ENCODE data around the gene LSM14B.

LSM14B gene

GRCh38 chr20:62163485-62163865 is 41.2 kb downstream of the LSM14B start:
- no peak for DNase-seq (ENCODE audit: low read depth, low spot score)

GRCh38 chr20:62163986-62164762 is 41.9 kb downstream of the LSM14B start:
- no peak for DNase-seq (ENCODE audit: low read depth, low spot score)

GRCh38 chr20:62164879-62165761 is 42.8 kb downstream of the LSM14B start:
- DNase-seq (ENCODE audit: low read depth, low spot score), result no peak

GRCh38 chr20:62165762-62166399 is 43.6 kb downstream of the LSM14B start:
- no peak for DNase-seq (ENCODE audit: low read depth, low spot score)

- DNase-seq (ENCODE audit: low read depth, low spot score), result no peak
Observed at GRCh38 chr20:62167474-62167873, 45.2 kb downstream of the LSM14B start.

- DNase-seq (ENCODE audit: low read depth, low spot score), result no peak
Observed at GRCh38 chr20:62168061-62168460, 45.8 kb downstream of the LSM14B start.

GRCh38 chr20:62168890-62169435 is 46.7 kb downstream of the LSM14B start:
- no peak for DNase-seq (ENCODE audit: low read depth, low spot score)

- no peak for DNase-seq (ENCODE audit: low read depth, low spot score)
Observed at GRCh38 chr20:62170536-62170935, 48.3 kb downstream of the LSM14B start.

GRCh38 chr20:62171245-62171644 is 49.0 kb downstream of the LSM14B start:
- no peak for DNase-seq (ENCODE audit: low read depth, low spot score)

GRCh38 chr20:62172666-62173065 is 50.4 kb downstream of the LSM14B start:
- DNase-seq (ENCODE audit: low read depth, low spot score), result no peak

GRCh38 chr20:62174021-62174804 is 51.9 kb downstream of the LSM14B start:
- no peak for DNase-seq (ENCODE audit: low read depth, low spot score)

GRCh38 chr20:62174870-62175624 is 52.8 kb downstream of the LSM14B start:
- no peak for DNase-seq (ENCODE audit: low read depth, low spot score)

- no peak for DNase-seq (ENCODE audit: low read depth, low spot score)
Observed at GRCh38 chr20:62175711-62176110, 53.4 kb downstream of the LSM14B start.

GRCh38 chr20:62176866-62177265 is 54.6 kb downstream of the LSM14B start:
- DNase-seq (ENCODE audit: low read depth, low spot score), result no peak

- no peak for DNase-seq (ENCODE audit: low read depth, low spot score)
Observed at GRCh38 chr20:62177307-62177706, 55.0 kb downstream of the LSM14B start.

GRCh38 chr20:62178316-62179161 is 56.3 kb downstream of the LSM14B start:
- DNase-seq (ENCODE audit: low read depth, low spot score), result no peak

- DNase-seq (ENCODE audit: low read depth, low spot score), result no peak
Observed at GRCh38 chr20:62179162-62179504, 56.9 kb downstream of the LSM14B start.

- DNase-seq (ENCODE audit: low read depth, low spot score), result no peak
Observed at GRCh38 chr20:62181808-62182207, 59.5 kb downstream of the LSM14B start.
